ENCODE results near the gene SH3BP2. TPM values are rescaled to one million over a fixed set of nuclear protein-coding genes. Genes with fewer than 3 reads are reported as not detected.

SH3BP2 gene
- total and polyA plus RNA-seq, 2 donors = 18.8 to 26.0 TPM

DNA sequence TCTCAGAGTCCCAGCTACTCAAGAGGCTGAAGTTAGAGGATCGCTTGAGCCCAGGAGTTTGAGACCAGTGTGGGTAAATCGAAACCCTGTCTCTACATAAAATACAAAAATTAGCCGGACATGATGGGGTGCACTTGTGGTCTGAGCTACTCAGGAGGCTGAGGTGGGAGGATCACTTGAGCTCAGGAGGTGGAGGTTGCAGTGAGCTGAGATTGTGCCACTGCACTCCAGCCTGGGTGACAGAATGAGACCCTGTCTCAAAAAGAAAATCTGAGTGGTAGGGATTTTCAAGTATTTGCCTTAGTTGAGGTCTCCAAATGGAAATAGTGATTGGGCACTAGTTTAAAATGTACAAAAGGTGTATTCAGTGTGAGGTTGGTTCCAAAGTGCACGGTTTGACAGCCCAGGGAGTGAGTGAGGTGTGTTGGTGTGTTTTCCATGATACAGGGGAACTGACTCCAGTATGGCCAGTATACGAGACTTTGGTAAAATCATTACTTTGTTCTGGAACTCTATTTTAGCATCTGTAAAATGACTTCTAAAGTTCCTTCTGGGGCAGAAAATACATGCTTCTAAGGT is 64.6 kb downstream of the SH3BP2 start:
- Histone ChIP-seq H3K4me3 (ENCODE audit: low read depth, low read length) (no peak overlapping the region), H3K4me1 (ENCODE audit: insufficient read depth) (peaks cover 2% of the 10 kb centered on the region), H3K36me3 (ENCODE audit: insufficient read depth) (no peaks in the 10 kb centered on the region), H3K27ac (ENCODE audit: low read depth) (no peak overlapping the region)
- no peak for DNase-seq (ENCODE audit: extremely low spot score)
- WGBS = 97% methylated on average over 5 of the region's 5 CpGs

DNA sequence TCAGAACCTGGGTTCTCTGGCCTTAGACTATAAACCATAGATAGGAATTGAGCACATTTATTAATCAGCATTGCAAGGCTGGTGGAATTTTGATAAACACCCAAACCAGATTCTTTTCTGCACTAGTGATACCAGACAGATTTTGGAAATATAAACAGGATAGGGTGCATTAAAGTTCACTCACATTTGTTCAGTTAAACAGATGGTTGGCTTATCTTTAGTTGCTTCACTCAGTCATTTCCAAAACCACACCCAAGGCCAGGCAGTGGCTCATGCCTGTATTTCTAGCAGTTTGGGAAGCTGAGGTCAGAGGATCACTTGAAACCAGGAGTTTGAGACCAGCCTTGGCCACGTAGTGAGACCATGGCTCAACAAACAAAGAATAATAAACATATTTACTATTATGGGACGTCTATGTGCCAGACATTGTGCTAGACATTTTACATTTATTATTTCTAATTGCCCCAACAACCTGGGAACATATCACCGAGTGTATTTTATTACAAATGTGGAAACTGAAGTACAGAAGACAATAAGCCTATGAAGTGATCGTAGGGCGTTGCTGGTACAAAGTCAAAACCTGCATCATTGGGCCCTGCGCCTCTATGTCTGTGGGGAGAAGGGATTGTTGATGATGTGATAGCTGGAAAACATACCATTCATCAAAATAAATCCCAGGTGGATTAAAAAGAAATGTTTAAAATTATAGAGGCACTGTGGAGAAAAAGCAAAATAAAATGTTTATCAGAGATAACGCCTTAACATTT is 65.7 kb downstream of the SH3BP2 start:
- no peak overlapping the region for H3K4me3 ChIP-seq (ENCODE audit: low read depth, low read length)
- peak overlapping the region; percentile 18 for H3K27ac ChIP-seq (ENCODE audit: low read depth)
- WGBS = 43% methylated on average over 7 of the region's 7 CpGs
- no peak for DNase-seq (ENCODE audit: extremely low spot score)
- peaks cover 2% of the 10 kb centered on the region for H3K4me1 ChIP-seq (ENCODE audit: insufficient read depth)
- H3K36me3 ChIP-seq (ENCODE audit: insufficient read depth) = no peaks in the 10 kb centered on the region

DNA sequence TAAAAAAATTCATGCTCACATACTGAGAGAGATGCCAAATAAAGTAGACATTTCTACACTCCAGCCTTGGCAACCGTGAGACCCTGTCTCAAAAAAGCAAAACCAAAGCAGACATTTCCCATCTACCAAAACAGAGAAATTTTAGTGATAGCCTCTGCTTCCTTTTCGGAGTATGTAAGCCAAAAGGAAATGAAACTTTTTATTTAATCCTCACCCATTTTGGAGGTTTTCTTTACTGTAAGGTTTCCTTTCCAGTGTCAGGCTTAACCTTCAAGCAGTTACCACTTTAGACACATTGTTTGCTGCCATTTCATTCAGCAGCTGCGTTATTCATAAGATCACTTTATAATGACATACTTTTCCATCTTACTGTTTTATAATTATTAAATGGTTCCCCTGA is 66.6 kb downstream of the SH3BP2 start:
- DNase-seq (ENCODE audit: extremely low spot score) = no peak
- Histone ChIP-seq H3K4me3 (ENCODE audit: low read depth, low read length) (no peak overlapping the region), H3K4me1 (ENCODE audit: insufficient read depth) (peaks cover 2% of the 10 kb centered on the region), H3K36me3 (ENCODE audit: insufficient read depth) (no peaks in the 10 kb centered on the region), H3K27ac (ENCODE audit: low read depth) (peak overlapping the region; percentile 5)
- 47% methylated on average over 3 of the region's 3 CpGs for WGBS

DNA sequence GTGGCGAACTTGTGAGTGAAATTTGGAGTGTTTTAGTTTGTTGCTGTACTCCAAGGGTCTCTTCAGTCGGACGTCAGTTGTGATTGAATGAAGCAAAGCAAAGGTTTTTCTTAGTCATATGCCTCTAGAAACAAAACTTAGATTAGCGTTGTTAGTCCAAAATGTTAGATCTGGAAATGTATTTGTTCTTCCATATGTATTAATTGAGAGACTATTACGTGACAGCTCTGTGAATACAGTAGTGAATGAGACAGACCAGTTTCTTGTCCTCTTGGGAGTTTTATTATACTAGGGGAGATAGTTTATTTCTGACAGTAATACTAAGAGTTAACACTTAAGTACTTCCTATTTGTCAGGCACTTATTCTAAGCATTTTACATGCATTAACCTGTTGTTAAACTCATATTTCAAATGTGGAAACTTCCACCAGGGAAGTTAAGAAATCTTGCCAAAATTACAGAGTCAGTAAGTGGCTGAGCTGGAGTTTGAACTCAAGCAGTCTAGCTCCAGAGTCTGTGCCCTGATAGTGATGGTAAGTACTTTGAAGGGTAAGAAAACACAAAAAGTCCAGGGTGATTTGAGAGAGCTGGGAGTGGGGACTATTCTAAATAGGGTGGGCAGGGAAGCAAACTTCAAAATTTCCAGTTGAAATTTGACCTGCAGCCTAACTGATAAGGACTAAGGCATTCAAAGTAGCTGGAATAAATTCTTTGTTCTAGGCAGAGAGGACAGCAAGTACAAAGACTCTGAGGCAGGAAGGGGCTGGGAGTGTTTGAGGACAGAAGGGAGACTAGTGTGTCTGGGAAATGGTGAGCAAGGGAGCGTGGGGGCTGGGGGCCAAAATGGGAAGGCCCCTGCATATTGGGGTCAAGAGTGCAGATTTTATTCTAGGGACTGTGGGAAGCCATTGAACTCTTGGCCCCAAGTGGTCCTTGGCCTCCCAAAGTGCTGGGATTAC is 67.8 kb downstream of the SH3BP2 start:
- WGBS = 67% methylated on average over 6 of the region's 6 CpGs
- Histone ChIP-seq H3K4me1 (ENCODE audit: insufficient read depth) (peaks cover 2% of the 10 kb centered on the region), H3K4me3 (ENCODE audit: low read depth, low read length) (no peak overlapping the region), H3K36me3 (ENCODE audit: insufficient read depth) (no peaks in the 10 kb centered on the region), H3K27ac (ENCODE audit: low read depth) (no peak overlapping the region)
- DNase-seq (ENCODE audit: extremely low spot score) = no peak

DNA sequence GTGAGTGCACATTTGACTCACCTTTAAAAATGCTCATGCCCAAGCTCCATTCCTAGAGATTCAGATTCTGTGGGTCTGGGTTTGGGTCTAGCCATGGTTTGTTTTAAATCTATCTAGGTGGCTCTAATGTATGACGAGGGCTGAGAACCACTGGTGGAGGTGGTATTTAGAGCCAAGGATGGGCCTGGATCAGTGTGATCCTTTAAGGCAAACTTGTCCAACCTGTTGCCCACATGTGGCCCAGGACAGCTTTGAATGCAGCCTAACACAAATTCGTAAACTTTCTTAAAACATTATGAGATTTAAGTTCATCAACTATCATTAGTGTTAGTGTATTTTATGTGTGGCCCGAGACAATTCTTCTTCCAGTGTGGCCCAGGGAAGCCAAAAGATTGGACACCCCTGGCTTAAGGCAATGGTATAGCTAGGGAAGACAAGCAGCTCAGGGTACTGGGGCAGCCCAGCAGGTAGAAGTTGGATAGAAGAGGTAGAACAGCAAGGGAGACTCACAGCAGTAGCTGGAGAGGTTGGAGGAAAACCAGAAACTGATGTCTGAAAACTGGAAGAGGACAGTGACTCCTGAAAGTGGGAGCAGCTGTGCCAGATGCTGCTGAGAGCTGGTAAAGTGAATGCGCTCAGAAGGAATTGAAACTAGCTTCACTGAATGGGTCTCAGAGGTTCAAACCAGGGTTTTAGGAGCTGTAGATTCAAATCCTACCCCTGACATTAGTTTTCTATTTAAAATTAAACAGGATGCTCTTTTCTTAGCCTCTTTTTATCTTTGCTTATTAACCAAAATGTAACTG is 68.9 kb downstream of the SH3BP2 start:
- Histone ChIP-seq H3K36me3 (ENCODE audit: insufficient read depth) (no peaks in the 10 kb centered on the region), H3K4me1 (ENCODE audit: insufficient read depth) (peaks cover 2% of the 10 kb centered on the region), H3K27ac (ENCODE audit: low read depth) (no peak overlapping the region), H3K4me3 (ENCODE audit: low read depth, low read length) (no peak overlapping the region)
- 69% methylated on average over 4 of the region's 4 CpGs for WGBS
- DNase-seq (ENCODE audit: extremely low spot score) = no peak

DNA sequence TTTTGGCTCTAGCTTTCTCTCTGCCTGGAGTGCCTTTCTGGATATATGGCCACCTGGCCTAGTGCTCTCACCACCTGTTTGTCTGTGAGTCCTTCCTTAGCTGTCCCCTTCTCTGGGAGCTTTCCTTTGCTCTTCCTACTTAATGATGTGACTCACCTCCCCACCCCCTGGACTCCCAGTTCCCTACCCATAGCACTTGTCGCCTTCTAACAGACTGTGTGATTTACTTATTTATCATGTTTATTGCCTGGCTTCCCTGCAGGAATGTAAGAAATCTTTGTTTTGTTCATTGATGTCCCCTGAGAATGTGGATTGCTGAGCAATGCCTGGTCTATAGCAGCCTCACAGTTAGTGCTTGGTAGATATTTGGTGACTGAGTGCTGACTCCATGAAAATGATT is 69.6 kb downstream of the SH3BP2 start:
- Histone ChIP-seq H3K4me1 (ENCODE audit: insufficient read depth) (peaks cover 2% of the 10 kb centered on the region), H3K4me3 (ENCODE audit: low read depth, low read length) (no peak overlapping the region), H3K27ac (ENCODE audit: low read depth) (no peak overlapping the region), H3K36me3 (ENCODE audit: insufficient read depth) (no peaks in the 10 kb centered on the region)
- WGBS = 16% methylated on average over 1 of the region's 1 CpG
- no peak for DNase-seq (ENCODE audit: extremely low spot score)

DNA sequence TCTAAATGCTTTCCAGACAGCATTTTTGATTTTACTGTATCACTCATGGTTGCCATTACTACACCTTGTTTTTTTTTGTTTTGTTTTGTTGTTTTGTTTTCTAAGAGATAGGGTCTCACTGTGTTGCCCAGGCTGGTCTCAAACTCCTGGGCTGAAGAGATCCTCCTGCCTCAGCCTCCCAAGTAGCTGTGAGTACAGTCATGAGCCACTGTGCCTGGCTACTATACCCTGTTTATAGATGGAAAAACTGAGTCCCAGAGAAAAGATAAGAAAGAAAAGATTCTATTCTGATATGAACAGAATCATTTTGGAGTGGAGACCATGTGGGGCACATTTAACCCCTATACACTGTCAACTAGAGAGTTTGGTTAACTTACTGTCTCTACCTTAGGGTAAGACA is 70.8 kb downstream of the SH3BP2 start:
- DNase-seq (ENCODE audit: extremely low spot score) = no peak
- no peak overlapping the region for H3K27ac ChIP-seq (ENCODE audit: low read depth)
- H3K36me3 ChIP-seq (ENCODE audit: insufficient read depth) = no peaks in the 10 kb centered on the region
- H3K4me3 ChIP-seq (ENCODE audit: low read depth, low read length) = no peak overlapping the region
- H3K4me1 ChIP-seq (ENCODE audit: insufficient read depth) = peaks cover 2% of the 10 kb centered on the region

DNA sequence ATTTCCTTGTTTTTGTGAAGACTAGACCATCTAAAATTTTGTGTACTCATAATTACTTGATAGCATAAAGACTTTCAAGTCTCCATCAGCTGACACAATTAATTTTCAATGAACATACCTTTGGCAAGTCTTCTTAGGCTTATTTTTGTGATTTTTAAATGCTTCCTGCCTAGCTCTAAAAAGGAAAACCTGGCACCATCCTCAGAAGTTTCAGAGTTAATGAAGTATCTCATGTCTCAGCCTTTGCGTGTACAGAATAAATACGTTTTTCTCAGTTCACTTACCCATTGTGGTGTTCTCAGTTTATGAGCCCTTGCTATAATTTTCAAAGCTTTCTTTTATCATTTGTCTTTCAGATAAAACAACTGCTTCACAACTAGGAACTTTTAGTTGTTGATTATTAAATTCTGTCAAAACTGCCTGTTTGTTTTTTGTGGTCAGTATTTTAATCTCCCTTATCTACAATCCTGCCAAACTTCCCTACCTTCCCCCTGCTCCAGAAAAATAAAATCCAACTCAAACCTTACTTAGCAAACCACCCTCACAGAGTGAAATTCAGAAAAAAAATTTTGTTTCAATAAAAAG is 72.4 kb downstream of the SH3BP2 start:
- Histone ChIP-seq H3K4me1 (ENCODE audit: insufficient read depth) (peaks cover 2% of the 10 kb centered on the region), H3K36me3 (ENCODE audit: insufficient read depth) (no peaks in the 10 kb centered on the region), H3K27ac (ENCODE audit: low read depth) (no peak overlapping the region), H3K4me3 (ENCODE audit: low read depth, low read length) (no peak overlapping the region)
- 25% methylated on average over 2 of the region's 2 CpGs for WGBS
- no peak for DNase-seq (ENCODE audit: extremely low spot score)

DNA sequence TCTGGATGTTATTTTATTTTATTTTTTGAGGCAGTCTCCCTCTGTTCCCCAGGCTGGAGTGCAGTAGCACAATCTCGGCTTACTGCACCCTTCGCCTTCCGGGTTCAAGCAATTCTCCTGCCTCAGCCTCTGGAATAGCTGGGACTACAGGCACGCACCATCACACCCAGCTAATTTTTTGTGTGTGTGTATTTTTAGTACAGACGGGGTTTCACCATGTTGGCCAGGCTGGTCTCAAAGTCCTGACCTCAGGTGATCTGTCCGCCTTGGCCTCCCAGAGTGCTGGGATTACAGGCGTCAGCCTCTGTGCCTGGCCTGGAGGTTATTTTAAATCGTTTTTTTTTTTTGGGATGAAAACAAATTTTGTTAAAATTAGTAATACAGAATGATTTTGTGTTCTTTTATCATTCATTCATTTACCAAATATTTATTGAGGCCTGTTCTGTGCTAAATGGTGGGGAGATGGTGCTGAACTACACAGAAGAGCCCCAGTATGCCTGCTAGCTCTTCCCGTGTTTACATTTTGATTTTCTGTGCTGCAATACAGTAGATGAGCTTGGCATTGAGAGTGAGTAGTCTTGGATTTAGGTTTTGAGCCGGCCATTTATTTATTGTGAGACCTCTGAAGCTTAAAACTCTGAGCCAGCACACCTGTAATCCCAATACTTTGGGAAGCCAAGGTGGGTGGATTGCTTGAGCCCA is 73.4 kb downstream of the SH3BP2 start:
- no peak for DNase-seq (ENCODE audit: extremely low spot score)
- 62% methylated on average over 10 of the region's 10 CpGs for WGBS
- no peak overlapping the region for H3K27ac ChIP-seq (ENCODE audit: low read depth)
- no peaks in the 10 kb centered on the region for H3K36me3 ChIP-seq (ENCODE audit: insufficient read depth)
- H3K4me3 ChIP-seq (ENCODE audit: low read depth, low read length) = no peak overlapping the region
- peaks cover 2% of the 10 kb centered on the region for H3K4me1 ChIP-seq (ENCODE audit: insufficient read depth)

DNA sequence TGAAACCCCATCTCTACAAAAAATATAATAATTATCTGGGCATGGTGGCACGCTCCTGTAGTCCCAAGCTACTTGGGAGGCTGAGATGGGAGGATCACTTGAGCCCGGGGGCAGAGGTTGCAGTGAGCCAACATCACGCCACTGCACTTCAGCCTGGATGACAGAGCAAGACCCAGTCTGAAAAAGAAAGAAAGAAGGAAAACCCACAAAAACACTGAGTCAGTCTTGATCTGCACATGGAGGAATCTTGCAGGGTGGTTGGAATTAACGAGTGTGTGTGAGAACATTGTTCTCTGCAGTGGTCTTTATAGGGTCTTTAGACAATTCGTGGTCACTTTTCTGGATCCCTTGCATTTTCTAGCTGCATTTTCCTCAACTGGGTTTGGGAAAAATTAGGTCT is 74.0 kb downstream of the SH3BP2 start:
- 85% methylated on average over 5 of the region's 5 CpGs for WGBS
- no peak overlapping the region for H3K4me3 ChIP-seq (ENCODE audit: low read depth, low read length)
- DNase-seq (ENCODE audit: extremely low spot score) = no peak
- H3K36me3 ChIP-seq (ENCODE audit: insufficient read depth) = no peaks in the 10 kb centered on the region
- peaks cover 2% of the 10 kb centered on the region for H3K4me1 ChIP-seq (ENCODE audit: insufficient read depth)
- no peak overlapping the region for H3K27ac ChIP-seq (ENCODE audit: low read depth)

DNA sequence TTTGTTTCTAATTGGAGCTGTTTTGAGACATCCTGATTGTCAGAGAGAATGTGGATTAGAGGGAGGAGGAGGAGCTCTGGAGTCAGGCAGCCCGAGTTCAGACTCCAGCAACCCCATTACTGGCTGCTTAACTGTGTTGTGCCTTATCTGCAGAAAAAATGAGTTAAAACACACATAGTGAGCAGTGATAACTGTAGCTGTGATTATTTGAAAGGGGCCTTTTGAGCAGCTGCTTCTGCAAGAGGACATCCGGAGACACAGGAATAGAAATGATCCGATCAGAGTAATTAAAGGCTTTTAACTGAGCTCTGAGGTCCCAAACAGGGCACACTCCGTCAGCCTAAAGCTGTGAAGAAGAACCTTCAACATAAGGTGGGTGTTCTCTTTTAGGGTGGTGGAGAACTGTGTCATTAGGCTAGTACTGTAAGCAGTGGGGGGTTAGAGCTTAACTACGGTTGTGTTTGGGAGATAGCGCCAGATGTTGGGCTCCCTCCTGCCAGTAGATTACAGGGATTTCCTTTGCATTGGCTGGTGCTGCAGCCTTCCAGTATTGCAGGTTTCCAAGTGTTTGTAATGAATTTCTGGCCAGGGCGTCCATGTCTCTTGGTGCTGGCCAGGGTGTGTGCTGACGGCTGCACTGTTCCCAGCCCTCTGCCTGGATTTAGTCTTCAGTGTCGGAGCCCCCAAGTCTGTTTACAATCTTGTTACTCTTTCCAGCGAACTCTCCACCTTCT is 75.0 kb downstream of the SH3BP2 start:
- Histone ChIP-seq H3K36me3 (ENCODE audit: insufficient read depth) (no peaks in the 10 kb centered on the region), H3K4me1 (ENCODE audit: insufficient read depth) (peaks cover 2% of the 10 kb centered on the region), H3K27ac (ENCODE audit: low read depth) (no peak overlapping the region), H3K4me3 (ENCODE audit: low read depth, low read length) (no peak overlapping the region)
- 11% methylated on average over 10 of the region's 10 CpGs for WGBS
- DNase-seq (ENCODE audit: extremely low spot score) = no peak

DNA sequence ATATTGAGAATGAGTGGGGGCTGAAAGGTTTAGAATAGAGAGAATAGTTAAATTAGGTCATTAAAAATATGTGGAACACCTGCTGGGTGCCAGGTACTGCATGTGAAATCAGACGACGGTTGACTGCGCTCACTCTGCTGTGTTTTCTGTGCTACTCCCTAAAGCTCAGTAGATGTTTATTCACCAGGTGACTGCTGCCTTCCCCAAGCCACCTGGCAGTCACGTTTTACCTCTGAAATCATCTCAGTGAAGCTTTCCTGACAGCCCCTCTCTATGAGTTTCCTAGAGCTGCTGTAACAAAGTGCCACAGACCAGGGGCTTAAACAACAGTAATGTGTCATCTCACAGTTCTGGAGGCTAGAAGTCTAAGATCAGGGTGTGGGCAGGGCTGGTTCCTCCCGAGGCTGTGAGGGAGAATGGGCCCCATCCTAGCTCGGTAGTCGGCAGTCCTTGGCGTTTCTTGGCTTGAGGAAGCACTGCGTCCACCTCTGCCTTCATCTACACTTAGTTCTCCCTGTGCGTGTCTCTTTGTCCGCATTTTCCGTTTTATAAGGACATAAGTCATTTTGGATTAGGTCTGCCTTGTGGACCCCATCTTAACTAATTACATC is 76.1 kb downstream of the SH3BP2 start:
- peak overlapping the region; percentile 59 for H3K27ac ChIP-seq (ENCODE audit: low read depth)
- DNase-seq (ENCODE audit: extremely low spot score) = no peak
- H3K36me3 ChIP-seq (ENCODE audit: insufficient read depth) = no peaks in the 10 kb centered on the region
- H3K4me1 ChIP-seq (ENCODE audit: insufficient read depth) = peaks cover 2% of the 10 kb centered on the region
- WGBS = 64% methylated on average over 12 of the region's 12 CpGs
- H3K4me3 ChIP-seq (ENCODE audit: low read depth, low read length) = no peak overlapping the region
